Measurements from ENCODE around the gene PCDH7. TPM values are rescaled to one million over a fixed set of nuclear protein-coding genes. Genes with fewer than 3 reads are reported as not detected.

PCDH7 gene
- total RNA-seq, 6 donors from 2014 or later = 2.0 to 12.9 (median 5.9) TPM

DNA sequence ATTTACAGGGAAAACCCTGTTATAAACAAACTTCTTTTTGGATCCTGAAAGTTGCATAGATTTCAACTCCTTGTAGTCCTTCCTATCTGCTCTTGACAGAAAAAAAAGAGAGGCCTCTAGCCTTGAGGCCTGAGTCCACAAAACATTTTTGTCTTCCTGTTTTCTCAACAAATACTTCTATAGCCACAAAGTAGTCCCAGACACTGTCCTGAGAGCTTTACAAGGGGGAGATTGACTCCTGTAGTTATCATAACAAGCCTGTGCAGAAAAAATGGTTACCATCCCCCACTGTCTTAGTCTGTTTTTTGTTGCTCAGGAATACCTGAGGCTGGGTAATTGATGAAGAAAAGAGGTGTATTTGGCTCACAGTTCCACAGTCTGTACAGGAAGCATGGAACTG, 35.2 kb downstream of the PCDH7 start:
- no peak for TF ChIP-seq POLR2A (IDR thresholded peaks at IDR 0.05)
- no peak for TF ChIP-seq EP300 (IDR thresholded peaks at IDR 0.05)
- TF ChIP-seq CTCF (IDR thresholded peaks at IDR 0.05) = no peak
- TF ChIP-seq POLR2AphosphoS5 (IDR thresholded peaks at IDR 0.05) = no peak
- Histone ChIP-seq H3K36me3 (no peaks in the 10 kb centered on the region), H3K4me3 (no peak overlapping the region), H3K27ac (no peak overlapping the region), H3K4me1 (no peaks in the 10 kb centered on the region), H3K27me3 (no peaks in the 10 kb centered on the region), H3K9me3 (no peaks in the 10 kb centered on the region)
- DNase-seq (no peak), ATAC-seq (ENCODE audit: low FRiP score in 2 of 2) (no peak)

DNA sequence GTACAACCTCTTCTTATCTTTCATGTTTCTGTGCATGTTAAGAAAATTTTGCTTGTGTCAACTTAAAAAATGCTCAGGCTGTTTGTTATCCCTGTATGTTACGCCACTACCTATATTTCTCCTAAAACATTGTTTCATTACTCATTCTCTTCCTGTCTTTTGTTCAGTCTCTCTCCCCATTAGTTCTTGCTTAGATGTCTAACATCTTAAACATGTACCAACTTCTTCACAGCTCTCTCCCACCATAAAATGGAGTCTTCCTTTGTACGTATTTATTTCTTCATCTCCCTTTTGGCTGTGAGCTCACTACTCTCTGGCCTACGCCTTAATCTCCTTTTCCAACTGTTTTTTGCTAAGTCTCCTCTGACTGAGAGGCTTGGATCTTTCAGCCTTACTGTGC, 36.4 kb downstream of the PCDH7 start:
- DNase-seq (no peak), ATAC-seq (ENCODE audit: low FRiP score in 2 of 2) (no peak)
- Histone ChIP-seq H3K4me3 (no peak overlapping the region), H3K9me3 (no peaks in the 10 kb centered on the region), H3K36me3 (no peaks in the 10 kb centered on the region), H3K4me1 (no peaks in the 10 kb centered on the region), H3K27me3 (no peaks in the 10 kb centered on the region), H3K27ac (no peak overlapping the region)
- WGBS, 2 donors = 87 to 91% methylated on average over 3 of the region's 3 CpGs
- TF ChIP-seq POLR2AphosphoS5 (IDR thresholded peaks at IDR 0.05) = no peak
- TF ChIP-seq POLR2A (IDR thresholded peaks at IDR 0.05) = no peak
- no peak for TF ChIP-seq EP300 (IDR thresholded peaks at IDR 0.05)
- TF ChIP-seq CTCF (IDR thresholded peaks at IDR 0.05) = no peak

- DNase-seq = no peak
- 63 to 68% methylated on average over 6 of the region's 6 CpGs for WGBS, 2 donors
- ATAC-seq (ENCODE audit: low FRiP score in 2 of 2) = no peak
- TF ChIP-seq POLR2AphosphoS5 (IDR thresholded peaks at IDR 0.05) (no peak), CTCF (IDR thresholded peaks at IDR 0.05) (no peak), POLR2A (IDR thresholded peaks at IDR 0.05) (no peak), EP300 (IDR thresholded peaks at IDR 0.05) (no peak)
- no peaks in the 10 kb centered on the region for H3K9me3 ChIP-seq
- H3K27me3 ChIP-seq = no peaks in the 10 kb centered on the region
- no peak overlapping the region for H3K4me3 ChIP-seq
- H3K4me1 ChIP-seq = no peaks in the 10 kb centered on the region
- H3K36me3 ChIP-seq = no peaks in the 10 kb centered on the region
- no peak overlapping the region for H3K27ac ChIP-seq
Measured at GRCh38 chr4:30757357-30757756, 37.2 kb downstream of the PCDH7 start.

GRCh38 chr4:30760551-30760950, 40.4 kb downstream of the PCDH7 start:
- no peaks in the 10 kb centered on the region for H3K9me3 ChIP-seq
- H3K27me3 ChIP-seq = no peaks in the 10 kb centered on the region
- no peaks in the 10 kb centered on the region for H3K36me3 ChIP-seq
- DNase-seq (no peak), ATAC-seq (ENCODE audit: low FRiP score in 2 of 2) (no peak)
- no peak for TF ChIP-seq CTCF (IDR thresholded peaks at IDR 0.05)
- TF ChIP-seq EP300 (IDR thresholded peaks at IDR 0.05) = no peak
- no peak for TF ChIP-seq POLR2AphosphoS5 (IDR thresholded peaks at IDR 0.05)
- no peak for TF ChIP-seq POLR2A (IDR thresholded peaks at IDR 0.05)
- no peaks in the 10 kb centered on the region for H3K4me1 ChIP-seq
- H3K4me3 ChIP-seq = no peak overlapping the region
- H3K27ac ChIP-seq = no peak overlapping the region

- no peak for DNase-seq
- Histone ChIP-seq H3K36me3 (no peaks in the 10 kb centered on the region), H3K4me3 (no peak overlapping the region), H3K27ac (no peak overlapping the region), H3K27me3 (no peaks in the 10 kb centered on the region), H3K4me1 (no peaks in the 10 kb centered on the region), H3K9me3 (no peaks in the 10 kb centered on the region)
- ATAC-seq (ENCODE audit: low FRiP score in 2 of 2) = no peak
- 66 to 67% methylated on average over 3 of the region's 3 CpGs for WGBS, 2 donors
- TF ChIP-seq CTCF (IDR thresholded peaks at IDR 0.05) = no peak
- TF ChIP-seq POLR2A (IDR thresholded peaks at IDR 0.05) = no peak
- TF ChIP-seq EP300 (IDR thresholded peaks at IDR 0.05) = no peak
- no peak for TF ChIP-seq POLR2AphosphoS5 (IDR thresholded peaks at IDR 0.05)
Measured at GRCh38 chr4:30763321-30763727, 43.2 kb downstream of the PCDH7 start.
